ENCODE results near the gene RGS12.

RGS12 gene

DNA sequence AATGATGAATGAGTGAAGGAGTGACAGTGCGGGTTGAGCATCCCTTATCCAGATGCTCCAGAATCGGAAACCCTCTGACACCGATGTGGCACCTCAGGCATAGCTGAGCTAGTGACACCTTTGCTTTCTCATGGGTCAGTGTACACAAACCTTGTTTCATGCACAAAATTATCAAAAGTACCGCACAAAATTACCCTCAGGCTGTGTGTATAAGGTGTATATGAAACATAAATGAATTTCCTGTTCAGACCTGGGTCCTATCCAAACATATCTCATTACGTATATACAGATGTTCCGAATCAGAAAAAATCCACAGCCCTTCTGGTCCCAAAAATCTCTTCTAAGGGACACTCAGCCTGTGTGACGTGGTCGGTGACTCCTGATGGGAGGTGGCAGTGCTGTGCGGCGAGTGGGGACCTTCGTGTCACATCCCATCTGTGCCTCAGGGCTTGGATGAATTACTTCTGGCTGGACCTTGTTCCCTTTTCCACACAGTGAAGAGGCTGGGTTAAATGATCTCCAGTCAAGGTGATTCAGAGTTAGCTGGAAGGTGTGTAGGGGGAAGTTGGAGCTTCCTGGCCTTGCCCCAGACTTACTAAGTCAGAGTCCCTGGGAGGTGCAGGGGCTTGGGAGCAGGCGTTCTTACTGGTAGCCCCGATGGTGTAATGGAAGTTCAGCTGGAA, 18.8 kb downstream of the RGS12 start:
- FAIRE-seq = no peak

DNA sequence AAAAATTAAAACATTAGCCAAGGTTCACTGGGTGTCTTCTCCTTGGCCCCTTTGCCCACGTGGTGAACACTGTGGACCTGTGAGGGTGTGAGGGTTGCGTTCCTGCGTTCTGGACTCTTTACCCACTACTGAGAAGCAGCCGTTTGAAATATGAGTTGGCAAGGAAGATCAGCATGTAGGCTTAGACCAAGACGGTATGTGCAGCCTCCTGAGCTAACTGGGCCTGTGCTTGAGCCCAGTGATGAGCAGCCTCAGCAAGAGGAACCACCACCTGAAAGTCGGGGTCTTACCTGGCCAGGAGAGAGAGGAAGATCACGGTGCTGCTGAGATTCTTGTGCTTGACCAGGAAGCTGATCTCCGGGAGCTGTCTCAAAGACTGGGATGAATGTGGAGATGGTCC, 19.5 kb downstream of the RGS12 start:
- FAIRE-seq = no peak

- FAIRE-seq = no peak
Observed at GRCh38 chr4:3313139-3313538, 20.3 kb downstream of the RGS12 start.

DNA sequence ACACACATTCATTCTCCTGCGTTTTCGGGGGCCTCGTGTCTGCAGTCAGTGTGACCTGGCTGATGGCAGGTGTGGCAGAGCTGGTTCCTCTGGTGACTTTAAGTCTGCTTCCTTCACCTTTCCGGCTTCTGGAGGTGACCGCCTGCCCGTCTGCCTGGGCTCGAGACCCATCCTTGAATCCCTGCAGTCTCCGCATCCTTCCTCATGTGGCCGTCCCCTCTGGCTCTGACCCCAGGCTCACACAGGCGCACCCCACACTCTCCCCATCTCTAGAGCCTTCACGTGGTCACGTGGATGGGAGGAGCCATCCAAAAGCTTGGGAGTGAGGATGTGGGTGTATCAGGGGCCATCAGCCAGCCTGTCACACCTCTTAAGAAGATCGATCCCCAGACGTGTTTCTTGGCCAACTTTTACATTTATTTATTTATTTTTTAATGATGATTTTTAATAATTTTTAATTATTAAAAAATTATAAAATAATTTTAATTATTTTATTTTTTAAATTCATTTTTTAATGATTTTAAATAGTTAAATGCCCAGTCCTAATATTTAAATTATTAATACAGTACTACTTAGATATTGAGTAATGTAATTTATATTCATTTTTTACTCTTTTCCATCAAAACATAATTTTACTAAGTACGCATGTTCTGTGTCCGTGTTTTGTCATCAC, 20.9 kb downstream of the RGS12 start:
- FAIRE-seq = peak; percentile 86

GRCh38 chr4:3314706-3315260, 22.0 kb downstream of the RGS12 start:
- no peak for FAIRE-seq

GRCh38 chr4:3315566-3315965, 22.7 kb downstream of the RGS12 start:
- FAIRE-seq = no peak

- no peak for FAIRE-seq
Observed at GRCh38 chr4:3316146-3316545, 23.3 kb downstream of the RGS12 start.

DNA sequence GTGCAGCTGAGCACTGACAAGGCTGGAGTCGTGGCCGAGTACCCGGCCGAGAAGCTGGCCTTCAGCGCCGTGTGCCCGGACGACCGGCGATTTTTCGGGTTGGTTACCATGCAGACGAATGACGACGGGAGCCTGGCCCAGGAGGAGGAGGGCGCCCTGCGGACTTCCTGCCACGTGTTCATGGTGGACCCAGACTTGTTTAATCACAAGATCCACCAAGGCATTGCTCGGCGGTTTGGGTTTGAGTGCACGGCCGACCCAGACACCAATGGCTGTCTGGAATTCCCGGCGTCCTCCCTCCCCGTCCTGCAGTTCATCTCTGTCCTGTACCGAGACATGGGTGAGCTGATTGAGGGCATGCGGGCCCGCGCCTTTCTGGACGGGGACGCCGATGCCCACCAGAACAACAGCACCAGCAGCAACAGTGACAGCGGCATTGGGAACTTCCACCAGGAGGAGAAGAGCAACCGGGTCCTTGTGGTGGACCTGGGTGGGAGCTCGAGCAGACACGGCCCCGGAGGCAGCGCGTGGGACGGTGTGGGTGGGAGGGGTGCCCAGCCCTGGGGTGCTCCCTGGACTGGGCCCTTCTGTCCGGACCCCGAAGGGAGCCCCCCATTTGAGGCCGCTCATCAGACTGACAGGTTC, 24.3 kb downstream of the RGS12 start:
- no peak for FAIRE-seq

DNA sequence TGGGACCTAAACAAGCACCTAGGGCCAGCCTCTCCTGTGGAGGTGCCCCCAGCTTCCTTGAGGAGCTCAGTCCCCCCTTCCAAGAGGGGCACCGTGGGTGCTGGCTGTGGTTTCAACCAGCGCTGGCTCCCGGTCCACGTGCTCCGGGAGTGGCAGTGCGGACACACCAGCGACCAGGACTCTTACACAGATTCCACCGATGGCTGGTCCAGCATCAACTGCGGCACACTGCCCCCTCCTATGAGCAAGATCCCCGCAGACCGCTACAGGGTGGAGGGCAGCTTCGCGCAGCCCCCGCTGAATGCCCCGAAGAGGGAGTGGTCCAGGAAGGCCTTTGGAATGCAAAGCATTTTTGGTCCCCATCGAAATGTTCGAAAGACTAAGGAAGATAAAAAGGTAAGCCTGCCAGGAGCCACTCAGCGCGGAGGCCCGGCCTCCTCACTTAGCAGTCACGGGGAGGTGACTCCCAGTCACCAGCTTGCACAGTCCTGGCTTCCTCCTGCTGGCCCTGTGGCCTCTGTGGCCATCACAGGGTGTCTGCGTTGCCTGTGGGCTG, 24.9 kb downstream of the RGS12 start:
- FAIRE-seq = no peak

DNA sequence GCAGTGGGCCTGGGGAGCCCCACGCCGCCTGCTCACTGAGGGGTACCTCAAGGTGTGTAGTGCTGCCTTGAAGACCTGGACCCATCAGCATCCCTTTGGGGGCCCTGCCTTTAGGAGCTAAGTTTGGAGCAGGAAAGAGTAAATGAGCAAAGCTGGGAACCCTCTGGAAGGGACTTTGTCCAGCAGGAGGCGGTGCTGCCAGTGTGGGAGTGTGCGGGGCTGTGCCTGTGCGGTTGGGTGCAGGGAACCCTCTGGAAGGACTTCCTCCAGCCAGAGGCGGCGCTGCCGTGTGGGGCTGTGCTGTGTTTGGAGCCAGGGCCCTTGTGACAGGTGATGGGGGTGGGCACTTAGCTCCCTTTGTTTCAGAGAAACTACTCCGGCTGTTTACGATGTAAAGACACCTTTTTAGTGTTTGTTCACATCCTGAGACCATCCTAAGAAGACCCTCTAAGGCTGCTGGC, 25.8 kb downstream of the RGS12 start:
- no peak for FAIRE-seq

DNA sequence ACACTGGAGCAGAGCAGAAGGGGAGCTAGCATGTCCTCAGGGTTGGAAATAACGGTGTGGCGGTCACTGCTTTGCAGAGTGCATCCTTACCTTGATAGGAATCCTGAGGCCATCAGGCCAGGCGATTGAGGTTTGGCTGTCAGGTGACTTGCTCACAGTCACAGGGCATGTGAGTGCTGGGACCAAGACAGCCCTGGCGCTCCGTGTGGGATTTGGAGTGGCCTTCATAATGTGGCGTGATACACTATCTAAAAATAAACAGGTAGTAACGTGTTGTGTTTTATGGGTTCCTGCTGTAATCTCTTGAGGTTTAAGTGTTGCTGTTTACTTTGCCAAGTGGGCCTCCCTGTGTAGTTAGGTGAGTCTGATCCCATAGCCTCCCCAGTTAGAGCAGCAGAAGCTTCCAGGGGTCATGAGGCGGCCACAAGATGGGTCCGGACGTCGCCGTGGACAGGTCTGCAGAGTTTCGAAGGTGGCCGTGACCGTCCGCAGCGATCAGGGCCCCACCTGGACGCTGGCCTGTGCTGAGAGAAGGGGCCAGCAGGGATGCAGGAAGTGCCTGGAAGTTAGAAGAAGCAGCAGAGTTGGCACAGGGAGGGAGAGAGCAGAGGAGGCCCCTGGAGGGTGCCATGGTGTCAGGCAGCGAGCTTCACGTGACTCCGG, 27.7 kb downstream of the RGS12 start:
- no peak for FAIRE-seq

DNA sequence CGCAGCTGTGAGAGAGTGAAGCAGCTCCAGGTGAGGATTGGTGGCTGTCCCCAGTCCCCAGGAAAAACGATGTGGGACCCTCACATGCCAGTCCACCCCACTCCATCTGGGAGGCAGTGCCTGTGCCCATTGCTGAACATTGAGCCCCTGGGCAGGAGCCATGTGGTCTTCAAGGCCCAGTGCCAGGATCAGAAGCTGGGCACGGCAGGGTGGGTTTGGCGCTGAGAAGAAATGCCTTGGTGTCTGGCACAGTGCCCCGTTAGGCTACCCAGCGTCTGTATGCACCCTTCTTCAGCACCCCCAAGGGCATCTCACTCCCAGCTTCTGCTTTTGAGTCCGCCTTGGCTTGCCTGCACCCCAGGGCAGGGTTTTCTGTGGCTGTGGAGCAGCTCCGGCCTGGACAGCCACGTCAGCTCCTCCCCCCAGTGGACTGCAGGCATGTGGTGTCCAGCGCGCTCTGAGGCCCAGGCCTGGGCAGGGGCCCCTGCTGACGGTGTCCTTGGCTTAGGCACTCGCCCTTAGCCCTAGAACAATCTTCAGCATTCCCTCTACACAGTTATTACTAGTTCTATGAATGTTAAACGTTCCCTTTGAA, 28.6 kb downstream of the RGS12 start:
- no peak for FAIRE-seq

GRCh38 chr4:3322059-3322550, 29.3 kb downstream of the RGS12 start:
- no peak for FAIRE-seq

DNA sequence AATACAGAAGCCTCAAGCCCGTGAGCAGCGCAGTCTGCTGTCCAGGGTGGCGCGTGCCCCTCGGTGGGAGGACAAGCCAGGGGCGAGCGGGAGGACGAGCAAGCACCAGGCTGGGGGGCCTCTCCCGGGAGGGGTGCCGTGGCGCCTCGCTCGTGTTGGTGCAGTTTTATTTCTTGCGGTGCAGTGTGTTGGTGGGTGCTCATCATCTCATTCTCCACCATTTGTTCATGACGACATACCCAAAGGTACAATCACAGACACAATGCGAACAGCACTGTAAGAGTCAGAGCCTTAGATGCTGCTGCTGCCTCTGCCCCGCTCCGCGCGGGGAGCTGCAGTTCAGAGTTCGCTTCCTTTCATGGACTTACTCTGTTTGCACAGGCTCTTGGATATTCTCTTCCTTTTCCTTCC, 30.3 kb downstream of the RGS12 start:
- no peak for FAIRE-seq

- FAIRE-seq = no peak
Observed at GRCh38 chr4:3324093-3324815, 31.4 kb downstream of the RGS12 start.

- FAIRE-seq = no peak
Observed at GRCh38 chr4:3328814-3329663, 36.2 kb downstream of the RGS12 start.

DNA sequence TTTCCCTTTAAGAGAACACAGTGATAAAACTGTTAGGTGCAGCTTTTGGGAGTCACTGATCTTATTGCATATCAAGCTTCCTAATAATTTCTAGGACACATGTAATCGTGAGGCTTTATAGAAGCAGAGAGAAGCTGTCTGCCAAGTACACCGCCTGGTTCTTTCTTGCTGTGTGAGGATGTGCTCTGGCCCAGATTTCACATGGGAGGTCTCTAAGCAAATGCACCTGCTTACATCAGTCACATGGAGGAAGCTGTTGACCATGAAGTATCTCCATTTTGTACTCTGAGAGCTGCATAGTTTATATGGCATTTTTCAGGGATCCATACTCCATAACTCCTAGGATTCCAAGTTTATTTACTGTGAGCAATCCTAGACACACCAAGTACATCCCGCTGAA, 37.1 kb downstream of the RGS12 start:
- no peak for FAIRE-seq

DNA sequence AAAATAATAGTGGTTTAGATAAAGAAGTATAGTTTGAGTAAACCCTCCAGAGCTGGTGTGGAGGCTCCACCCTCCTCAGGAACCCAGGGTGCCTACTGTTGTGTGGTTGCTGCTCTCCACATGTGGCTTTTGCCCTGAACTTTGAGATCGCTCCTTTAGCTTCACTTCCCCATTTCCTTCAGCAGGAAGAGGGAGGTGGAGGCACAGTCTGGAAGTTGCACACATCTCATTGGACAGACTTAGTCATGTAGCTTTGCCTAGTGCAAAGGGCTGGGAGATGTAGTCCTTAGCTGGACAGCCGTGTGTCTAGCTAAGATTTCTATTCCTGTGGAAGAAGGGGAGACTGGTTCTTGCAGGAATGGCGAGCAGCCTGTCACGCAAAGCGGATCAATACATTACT, 37.9 kb downstream of the RGS12 start:
- FAIRE-seq = no peak

GRCh38 chr4:3331511-3332394, 38.9 kb downstream of the RGS12 start:
- no peak for FAIRE-seq

DNA sequence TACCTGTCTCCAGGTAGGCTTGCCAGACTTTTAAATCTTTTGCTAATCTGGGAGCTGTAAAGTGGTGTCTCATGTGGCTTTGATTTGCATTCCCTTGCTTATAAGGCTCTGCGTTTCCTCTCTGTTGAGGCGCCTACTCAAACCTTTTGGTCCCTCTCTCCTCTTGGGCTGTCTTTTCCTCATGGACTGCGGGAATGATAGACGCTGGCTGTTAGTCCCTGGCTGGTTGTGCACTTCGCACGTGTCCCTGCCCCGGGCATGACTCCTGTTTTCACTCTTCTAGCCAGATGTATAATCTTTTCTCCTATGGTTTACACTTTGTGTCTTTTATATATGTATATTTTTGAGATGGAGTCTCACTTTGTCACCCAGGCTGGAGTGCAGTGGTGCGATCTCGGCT, 39.7 kb downstream of the RGS12 start:
- no peak for FAIRE-seq

Data from TTC549 (cell line).